ENCODE results near the gene GID4. TPM values are rescaled to one million over a fixed set of nuclear protein-coding genes. Genes with fewer than 3 reads are reported as not detected.

Gene GID4
- total RNA-seq, 2 experiments from 2014 or later: 6.7 to 7.7 TPM

GRCh38 chr17:18033442-18034099, 5.6 kb upstream of the GID4 start:
- Mint-ChIP-seq H3K36me3 (ENCODE audit: low read depth) (peaks cover 4% of the 10 kb centered on the region), H3K27me3 (no peaks in the 10 kb centered on the region), H3K9me3 (ENCODE audit: low read depth) (no peaks in the 10 kb centered on the region), H3K27ac (no peak overlapping the region), H3K4me1 (peaks cover 31% of the 10 kb centered on the region), H3K4me3 (no peak overlapping the region)
- intact Hi-C loops (cut with DNase I, micrococcal nuclease): loop anchor here (1.0 to 2.0 kb wide), 6 partner anchors 39 to 352 kb away; partner anchors contain the start of gene RAI1 (in 1 of the 2)
- POLR2A ChIA-PET: no interaction called here
- DNase-seq: peak; percentile 69
- CTCF ChIA-PET: interaction anchor here (0.5 to 4.4 kb wide), 28 partner anchors 11 to 754 kb away, joined by 3 to 42 read pairs (median 4); partner anchors contain the start of gene LLGL1
- peak; percentile 69 for ATAC-seq

- intact Hi-C loops (cut with DNase I, micrococcal nuclease): no loop called here
- POLR2A ChIA-PET: no interaction called here
Observed at GRCh38 chr17:18035704-18036103, 3.5 kb upstream of the GID4 start.

GRCh38 chr17:18037486-18037885, 1.7 kb upstream of the GID4 start:
- no peaks in the 10 kb centered on the region for H3K27me3 Mint-ChIP-seq
- DNase-seq: no peak
- peaks cover 9% of the 10 kb centered on the region for H3K36me3 Mint-ChIP-seq (ENCODE audit: low read depth)
- intact Hi-C loops (cut with DNase I, micrococcal nuclease): no loop called here
- peak overlapping the region; percentile 91 for H3K4me3 Mint-ChIP-seq
- H3K4me1 Mint-ChIP-seq: peaks cover 55% of the 10 kb centered on the region
- ChIA-PET CTCF (interaction anchor here (0.8 to 3.8 kb wide), 3 partner anchors 9 to 148 kb away, joined by 3 to 12 read pairs (median 6); no protein-coding TSS in a partner anchor), POLR2A (interaction anchor here (1.0 kb wide), 1 partner anchor 79 kb away, joined by 3 read pairs; no protein-coding TSS in a partner anchor)
- H3K9me3 Mint-ChIP-seq (ENCODE audit: low read depth): no peaks in the 10 kb centered on the region
- ATAC-seq: no peak
- H3K27ac Mint-ChIP-seq: peak overlapping the region; percentile 92

More at GRCh38 chr17:18035704-18036103, 3.5 kb upstream of the GID4 start:
- Mint-ChIP-seq H3K27me3 (no peaks in the 10 kb centered on the region), H3K4me1 (peaks cover 41% of the 10 kb centered on the region), H3K36me3 (ENCODE audit: low read depth) (peaks cover 9% of the 10 kb centered on the region), H3K9me3 (ENCODE audit: low read depth) (no peaks in the 10 kb centered on the region), H3K27ac (no peak overlapping the region), H3K4me3 (no peak overlapping the region)
- no peak for DNase-seq
- CTCF ChIA-PET: interaction anchor here (0.5 to 4.4 kb wide), 10 partner anchors 13 to 223 kb away, joined by 3 to 42 read pairs (median 4); partner anchors contain the start of genes DRC3 and TOM1L2
- ATAC-seq: no peak

- peaks cover 53% of the 10 kb centered on the region for H3K4me1 Mint-ChIP-seq
- DNase-seq: peak; percentile 50
- H3K9me3 Mint-ChIP-seq (ENCODE audit: low read depth): no peaks in the 10 kb centered on the region
- POLR2A ChIA-PET: interaction anchor here (0.7 to 1.0 kb wide), 2 partner anchors 80 to 185 kb away, joined by 3 to 4 read pairs; no protein-coding TSS in a partner anchor
- intact Hi-C loops (cut with DNase I, micrococcal nuclease): loop anchor here (2.0 kb wide), 6 partner anchors 223 to 561 kb away; partner anchors contain the start of genes MED9 (in 1 of the 2), MIEF2 (in 1 of the 2) and PEMT (in 1 of the 2)
- H3K36me3 Mint-ChIP-seq (ENCODE audit: low read depth): peaks cover 9% of the 10 kb centered on the region
- H3K27me3 Mint-ChIP-seq: no peaks in the 10 kb centered on the region
- peak overlapping the region; percentile 91 for H3K4me3 Mint-ChIP-seq
- peak overlapping the region; percentile 92 for H3K27ac Mint-ChIP-seq
- CTCF ChIA-PET: interaction anchor here (0.6 to 1.7 kb wide), 6 partner anchors 9 to 673 kb away, joined by 3 to 6 read pairs (median 3); no protein-coding TSS in a partner anchor
- ATAC-seq: peak; percentile 56
Observed at GRCh38 chr17:18038149-18038850, 908 bp upstream of the GID4 start.

- ChIA-PET CTCF (no interaction called here), POLR2A (no interaction called here)
- intact Hi-C loops (cut with DNase I, micrococcal nuclease): loop anchor here (1.0 to 5.0 kb wide), 19 partner anchors 48 to 802 kb away; partner anchors contain the start of genes ALKBH5 (in 2 of the 2), DRC3 (in 2 of the 2), DRG2 (in 2 of the 2) and PEMT (in 2 of the 2)
- Mint-ChIP-seq H3K27ac (peak overlapping the region; percentile 92), H3K4me1 (peaks cover 49% of the 10 kb centered on the region), H3K36me3 (ENCODE audit: low read depth) (peaks cover 9% of the 10 kb centered on the region), H3K27me3 (no peaks in the 10 kb centered on the region), H3K4me3 (peak overlapping the region; percentile 91), H3K9me3 (ENCODE audit: low read depth) (no peaks in the 10 kb centered on the region)
- no peak for DNase-seq
- peak; percentile 4 for ATAC-seq
Observed at GRCh38 chr17:18039535-18040260, 490 bp downstream of the GID4 start.

GRCh38 chr17:18040261-18040858, 1.2 kb downstream of the GID4 start:
- no peak for ATAC-seq

GRCh38 chr17:18041776-18042175, 2.6 kb downstream of the GID4 start:
- H3K4me3 Mint-ChIP-seq: no peak overlapping the region
- ChIA-PET CTCF (no interaction called here), POLR2A (no interaction called here)
- intact Hi-C loops (cut with DNase I, micrococcal nuclease): loop anchor here in 1 of 2 experiments (5.0 kb wide), 1 partner anchor 46 kb away; the partner anchor contains the start of gene DRG2
- H3K27ac Mint-ChIP-seq: no peak overlapping the region
- H3K27me3 Mint-ChIP-seq: no peaks in the 10 kb centered on the region
- no peaks in the 10 kb centered on the region for H3K9me3 Mint-ChIP-seq (ENCODE audit: low read depth)
- H3K4me1 Mint-ChIP-seq: peaks cover 42% of the 10 kb centered on the region
- ATAC-seq (no peak), DNase-seq (no peak)
- H3K36me3 Mint-ChIP-seq (ENCODE audit: low read depth): peaks cover 9% of the 10 kb centered on the region

More at GRCh38 chr17:18040261-18040858, 1.2 kb downstream of the GID4 start:
- POLR2A ChIA-PET: no interaction called here
- Mint-ChIP-seq H3K36me3 (ENCODE audit: low read depth) (peaks cover 9% of the 10 kb centered on the region), H3K4me1 (peaks cover 49% of the 10 kb centered on the region), H3K9me3 (ENCODE audit: low read depth) (no peaks in the 10 kb centered on the region), H3K27ac (peak overlapping the region; percentile 76), H3K27me3 (no peaks in the 10 kb centered on the region), H3K4me3 (peak overlapping the region; percentile 91)
- CTCF ChIA-PET: no interaction called here
- intact Hi-C loops (cut with DNase I, micrococcal nuclease): loop anchor here in 1 of 2 experiments (5.0 kb wide), 1 partner anchor 47 kb away; the partner anchor contains the start of gene DRG2
- no peak for DNase-seq

- Mint-ChIP-seq H3K4me3 (no peak overlapping the region), H3K27me3 (no peaks in the 10 kb centered on the region), H3K27ac (no peak overlapping the region), H3K36me3 (ENCODE audit: low read depth) (peaks cover 13% of the 10 kb centered on the region), H3K4me1 (peaks cover 35% of the 10 kb centered on the region), H3K9me3 (ENCODE audit: low read depth) (no peaks in the 10 kb centered on the region)
- ChIA-PET CTCF (interaction anchor here (0.8 to 1.1 kb wide), 2 partner anchors 46 to 124 kb away, joined by 3 read pairs; no protein-coding TSS in a partner anchor), POLR2A (no interaction called here)
- DNase-seq (no peak), ATAC-seq (no peak)
- intact Hi-C loops (cut with DNase I, micrococcal nuclease): loop anchor here in 1 of 2 experiments (5.0 kb wide), 1 partner anchor 44 kb away; the partner anchor contains the start of gene DRG2
Observed at GRCh38 chr17:18042983-18043382, 3.8 kb downstream of the GID4 start.

- no peak for ATAC-seq
- no peak overlapping the region for H3K27ac Mint-ChIP-seq
- ChIA-PET POLR2A (no interaction called here), CTCF (interaction anchor here (0.8 to 1.1 kb wide), 2 partner anchors 45 to 124 kb away, joined by 3 read pairs; no protein-coding TSS in a partner anchor)
- H3K9me3 Mint-ChIP-seq (ENCODE audit: low read depth): no peaks in the 10 kb centered on the region
- H3K4me3 Mint-ChIP-seq: no peak overlapping the region
- peaks cover 13% of the 10 kb centered on the region for H3K36me3 Mint-ChIP-seq (ENCODE audit: low read depth)
- no peak for DNase-seq
- no peaks in the 10 kb centered on the region for H3K27me3 Mint-ChIP-seq
- peaks cover 31% of the 10 kb centered on the region for H3K4me1 Mint-ChIP-seq
- intact Hi-C loops (cut with DNase I, micrococcal nuclease): loop anchor here in 1 of 2 experiments (5.0 kb wide), 1 partner anchor 44 kb away; the partner anchor contains the start of gene DRG2
Observed at GRCh38 chr17:18043491-18043890, 4.3 kb downstream of the GID4 start.

GRCh38 chr17:18044609-18045008, 5.4 kb downstream of the GID4 start:
- DNase-seq: no peak
- POLR2A ChIA-PET: no interaction called here
- Mint-ChIP-seq H3K27me3 (no peaks in the 10 kb centered on the region), H3K9me3 (ENCODE audit: low read depth) (no peaks in the 10 kb centered on the region), H3K36me3 (ENCODE audit: low read depth) (peaks cover 10% of the 10 kb centered on the region), H3K4me1 (peaks cover 28% of the 10 kb centered on the region), H3K4me3 (no peak overlapping the region), H3K27ac (no peak overlapping the region)
- CTCF ChIA-PET: no interaction called here
- no peak for ATAC-seq
- intact Hi-C loops (cut with DNase I, micrococcal nuclease): loop anchor here (1.0 to 5.0 kb wide), 2 partner anchors 41 to 43 kb away; partner anchors contain the start of gene DRG2 (in 1 of the 2)

Data from activated CD4-positive, alpha-beta T cell treated with anti-CD3 and anti-CD28 coated beads for 36 hours (primary cell).